ENCODE data around the gene FOXL2NB.

FOXL2NB gene

DNA sequence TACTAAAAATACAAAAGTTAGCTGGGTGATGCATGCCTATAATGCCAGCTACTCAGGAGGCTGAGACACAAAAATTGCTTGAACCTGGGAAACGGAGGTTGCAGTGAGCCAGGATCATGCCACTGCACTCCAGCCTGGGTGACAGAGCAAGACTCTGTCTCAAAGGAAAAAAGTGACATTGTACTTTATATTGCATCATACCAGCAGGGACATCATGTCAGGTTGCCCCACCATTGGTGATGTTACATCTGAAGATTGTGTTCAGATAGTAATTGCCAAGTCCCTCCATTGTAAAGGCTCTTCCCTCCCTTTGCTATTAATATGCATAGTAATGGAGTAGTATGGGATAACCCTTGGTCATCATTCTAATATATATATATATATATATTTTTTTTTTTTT lies 44.8 kb upstream of the FOXL2NB start:
- Mint-ChIP-seq H3K4me1 (no peaks in the 10 kb centered on the region), H3K36me3 (ENCODE audit: low read depth) (no peaks in the 10 kb centered on the region), H3K4me3 (no peak overlapping the region), H3K27ac (no peak overlapping the region), H3K27me3 (ENCODE audit: low read depth, poor library complexity) (peaks cover 3% of the 10 kb centered on the region), H3K9me3 (peaks cover 4% of the 10 kb centered on the region)
- TF ChIP-seq, protein P1, sequence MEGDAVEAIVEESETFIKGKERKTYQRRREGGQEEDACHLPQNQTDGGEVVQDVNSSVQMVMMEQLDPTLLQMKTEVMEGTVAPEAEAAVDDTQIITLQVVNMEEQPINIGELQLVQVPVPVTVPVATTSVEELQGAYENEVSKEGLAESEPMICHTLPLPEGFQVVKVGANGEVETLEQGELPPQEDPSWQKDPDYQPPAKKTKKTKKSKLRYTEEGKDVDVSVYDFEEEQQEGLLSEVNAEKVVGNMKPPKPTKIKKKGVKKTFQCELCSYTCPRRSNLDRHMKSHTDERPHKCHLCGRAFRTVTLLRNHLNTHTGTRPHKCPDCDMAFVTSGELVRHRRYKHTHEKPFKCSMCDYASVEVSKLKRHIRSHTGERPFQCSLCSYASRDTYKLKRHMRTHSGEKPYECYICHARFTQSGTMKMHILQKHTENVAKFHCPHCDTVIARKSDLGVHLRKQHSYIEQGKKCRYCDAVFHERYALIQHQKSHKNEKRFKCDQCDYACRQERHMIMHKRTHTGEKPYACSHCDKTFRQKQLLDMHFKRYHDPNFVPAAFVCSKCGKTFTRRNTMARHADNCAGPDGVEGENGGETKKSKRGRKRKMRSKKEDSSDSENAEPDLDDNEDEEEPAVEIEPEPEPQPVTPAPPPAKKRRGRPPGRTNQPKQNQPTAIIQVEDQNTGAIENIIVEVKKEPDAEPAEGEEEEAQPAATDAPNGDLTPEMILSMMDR (IDR thresholded peaks at IDR 0.05): no peak
- no peak for DNase-seq

DNA sequence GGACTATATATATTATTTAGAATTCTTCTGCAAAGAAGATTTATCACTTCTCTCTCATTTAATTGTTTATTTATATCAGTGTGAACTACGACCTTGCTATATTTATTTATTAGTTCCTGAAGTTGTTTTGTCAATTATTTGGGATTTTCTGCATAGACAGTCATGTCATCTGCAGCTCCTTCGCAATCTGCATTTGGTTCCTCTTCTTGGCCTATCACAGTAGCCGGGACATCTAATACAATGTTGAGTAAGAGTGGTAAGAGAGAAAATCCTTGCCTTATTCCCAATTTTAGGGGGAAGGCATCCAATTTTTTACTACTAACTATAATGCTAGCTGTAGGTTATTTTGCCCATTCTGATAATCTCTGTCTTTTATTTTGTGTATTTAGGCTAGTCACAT lies 39.5 kb upstream of the FOXL2NB start:
- Mint-ChIP-seq H3K27ac (no peak overlapping the region), H3K36me3 (ENCODE audit: low read depth) (no peaks in the 10 kb centered on the region), H3K4me1 (no peaks in the 10 kb centered on the region), H3K4me3 (no peak overlapping the region), H3K27me3 (ENCODE audit: low read depth, poor library complexity) (no peaks in the 10 kb centered on the region), H3K9me3 (peaks cover 4% of the 10 kb centered on the region)
- TF ChIP-seq, protein P1 (IDR thresholded peaks at IDR 0.05): no peak
- no peak for DNase-seq

DNA sequence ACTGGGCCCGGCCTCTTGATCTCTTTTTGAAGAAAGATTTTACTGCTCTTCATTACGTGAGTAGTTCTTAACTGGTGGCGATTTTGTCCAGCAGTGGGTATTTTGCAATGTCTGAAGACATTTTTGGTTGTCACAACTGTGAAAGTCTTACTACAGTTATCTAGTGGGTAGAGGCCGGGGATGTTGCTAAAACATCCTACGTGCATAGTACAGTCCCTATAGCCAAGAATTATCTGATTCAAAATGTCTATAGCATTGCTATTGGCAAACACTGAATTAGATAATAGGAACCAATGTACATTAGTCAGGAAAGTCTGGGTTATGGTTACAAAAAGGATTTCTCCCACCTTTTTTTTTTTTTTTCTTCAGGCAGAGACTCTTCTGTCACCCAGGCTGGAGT lies 38.2 kb upstream of the FOXL2NB start:
- TF ChIP-seq, protein P1 (IDR thresholded peaks at IDR 0.05): no peak
- no peaks in the 10 kb centered on the region for H3K27me3 Mint-ChIP-seq (ENCODE audit: low read depth, poor library complexity)
- H3K36me3 Mint-ChIP-seq (ENCODE audit: low read depth): no peaks in the 10 kb centered on the region
- no peak for DNase-seq
- H3K4me1 Mint-ChIP-seq: no peaks in the 10 kb centered on the region
- H3K4me3 Mint-ChIP-seq: no peak overlapping the region
- H3K27ac Mint-ChIP-seq: no peak overlapping the region
- peaks cover 4% of the 10 kb centered on the region for H3K9me3 Mint-ChIP-seq

DNA sequence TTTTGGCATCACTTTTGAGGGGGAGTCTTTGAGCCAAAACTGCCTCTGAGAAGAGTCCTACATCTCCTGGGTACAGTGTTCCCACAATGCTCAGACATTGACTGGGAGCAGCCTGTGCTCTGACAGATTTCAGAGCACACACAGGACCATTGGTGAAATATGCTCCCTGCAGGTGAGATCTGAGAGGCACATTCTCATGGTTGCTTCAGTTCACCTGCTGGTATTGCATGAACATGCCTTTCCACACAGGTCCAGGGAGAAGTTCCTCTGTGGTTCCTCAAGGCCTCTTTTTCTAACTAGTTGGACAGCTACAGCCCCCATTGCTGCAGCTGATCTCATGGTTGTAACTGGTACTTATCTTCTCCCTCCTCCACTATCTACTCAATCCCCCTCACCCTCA lies 37.1 kb upstream of the FOXL2NB start:
- H3K27ac Mint-ChIP-seq: no peak overlapping the region
- H3K36me3 Mint-ChIP-seq (ENCODE audit: low read depth): no peaks in the 10 kb centered on the region
- no peak overlapping the region for H3K4me3 Mint-ChIP-seq

DNA sequence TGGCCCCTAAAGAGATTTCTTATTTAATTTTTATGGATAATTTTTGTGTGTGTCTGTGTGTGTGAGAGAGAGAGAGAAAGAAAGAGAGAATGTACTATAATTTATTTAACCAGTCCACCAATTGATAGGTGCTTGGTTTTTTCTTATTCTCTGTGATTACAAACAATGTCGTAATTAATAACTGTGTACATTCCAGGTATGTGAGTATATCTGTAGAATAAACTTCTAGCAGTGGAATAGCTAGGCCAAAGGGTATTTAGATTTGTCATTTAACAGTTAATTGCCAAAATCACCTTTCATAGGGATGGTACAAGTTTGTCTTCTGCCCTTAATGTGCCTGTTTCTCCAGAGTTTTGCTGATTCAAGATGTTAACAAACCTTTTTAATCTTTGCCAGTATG lies 35.4 kb upstream of the FOXL2NB start:
- TF ChIP-seq, protein P1 (IDR thresholded peaks at IDR 0.05): no peak
- Mint-ChIP-seq H3K27me3 (ENCODE audit: low read depth, poor library complexity) (peaks cover 16% of the 10 kb centered on the region), H3K27ac (no peak overlapping the region), H3K4me1 (peaks cover 5% of the 10 kb centered on the region), H3K36me3 (ENCODE audit: low read depth) (no peaks in the 10 kb centered on the region), H3K9me3 (no peaks in the 10 kb centered on the region), H3K4me3 (no peak overlapping the region)
- no peak for DNase-seq

More for the DNA sequence above, 37.1 kb upstream of the FOXL2NB start:
- DNase-seq: no peak
- H3K9me3 Mint-ChIP-seq: peaks cover 1% of the 10 kb centered on the region
- TF ChIP-seq, protein P1 (IDR thresholded peaks at IDR 0.05): no peak
- H3K27me3 Mint-ChIP-seq (ENCODE audit: low read depth, poor library complexity): peaks cover 5% of the 10 kb centered on the region
- H3K4me1 Mint-ChIP-seq: peaks cover 2% of the 10 kb centered on the region

DNA sequence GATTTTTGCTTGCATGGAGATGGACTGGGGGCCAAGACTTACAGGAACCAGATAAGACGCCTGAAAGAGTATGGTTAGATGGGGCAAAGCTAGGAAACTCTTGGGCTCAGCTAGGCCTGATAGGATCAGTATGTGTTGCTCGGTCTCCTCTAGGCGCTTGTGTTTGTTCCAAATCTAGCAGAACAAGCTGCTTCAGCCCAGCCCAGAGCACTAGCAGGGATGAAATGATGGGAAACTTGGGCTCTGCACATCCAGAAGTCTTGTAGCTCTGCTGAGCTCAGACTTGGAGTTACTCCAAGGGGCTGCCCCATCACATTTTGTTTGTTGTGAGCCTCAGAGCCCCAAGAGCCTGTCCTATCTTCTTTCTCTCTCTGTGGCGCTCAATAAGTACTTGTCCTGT lies 34.8 kb upstream of the FOXL2NB start:
- Mint-ChIP-seq H3K9me3 (no peaks in the 10 kb centered on the region), H3K4me3 (no peak overlapping the region), H3K36me3 (ENCODE audit: low read depth) (no peaks in the 10 kb centered on the region), H3K4me1 (peaks cover 5% of the 10 kb centered on the region), H3K27me3 (ENCODE audit: low read depth, poor library complexity) (peaks cover 20% of the 10 kb centered on the region), H3K27ac (no peak overlapping the region)
- no peak for DNase-seq
- TF ChIP-seq, protein P1 (IDR thresholded peaks at IDR 0.05): no peak
